ENCODE measurements around the gene TPBGL. TPM values are rescaled to one million over a fixed set of nuclear protein-coding genes. Genes with fewer than 3 reads are reported as not detected.

Gene TPBGL
- total RNA-seq (2021) (0.24 and 0.41 TPM in 2 replicates), Bru-seq, nascent RNA (not detected), BruChase-seq, experiment 1, labeled RNA remaining after a 2-hour chase (percentile 22 among the genes with signal in this experiment), BruChase-seq, experiment 2, labeled RNA remaining after a 6-hour chase (percentile 25 among the genes with signal in this experiment)
- long read RNA-seq, partial matches to known transcripts = 0 of 1 reads
- long read RNA-seq, other reads (novel, unspliced or antisense) = 0 of 1 reads

- intact Hi-C loops (cut with micrococcal nuclease; ENCODE audit: unreplicated experiment) = loop anchor here (2.0 kb wide), 1 partner anchor 96 kb away; no protein-coding TSS in a partner anchor
- H3K27ac ChIP-seq (ENCODE audit: low read depth, low read length, poor library complexity, severe bottlenecking) = no peak within 1 kb of the TSS
- no peaks in the 10 kb centered on the region for H3K4me1 ChIP-seq (ENCODE audit: insufficient read depth, low read length, poor library complexity, severe bottlenecking)
- H3K27me3 ChIP-seq (replicated peaks; ENCODE audit: insufficient read depth, low read depth, low read length, poor library complexity) = peaks cover 43% of the 10 kb centered on the region
- H3K4me3 ChIP-seq (ENCODE audit: low read depth, low read length, poor library complexity, severe bottlenecking) = peak within 1 kb of the TSS; percentile 49
- TF ChIP-seq, protein P1, sequence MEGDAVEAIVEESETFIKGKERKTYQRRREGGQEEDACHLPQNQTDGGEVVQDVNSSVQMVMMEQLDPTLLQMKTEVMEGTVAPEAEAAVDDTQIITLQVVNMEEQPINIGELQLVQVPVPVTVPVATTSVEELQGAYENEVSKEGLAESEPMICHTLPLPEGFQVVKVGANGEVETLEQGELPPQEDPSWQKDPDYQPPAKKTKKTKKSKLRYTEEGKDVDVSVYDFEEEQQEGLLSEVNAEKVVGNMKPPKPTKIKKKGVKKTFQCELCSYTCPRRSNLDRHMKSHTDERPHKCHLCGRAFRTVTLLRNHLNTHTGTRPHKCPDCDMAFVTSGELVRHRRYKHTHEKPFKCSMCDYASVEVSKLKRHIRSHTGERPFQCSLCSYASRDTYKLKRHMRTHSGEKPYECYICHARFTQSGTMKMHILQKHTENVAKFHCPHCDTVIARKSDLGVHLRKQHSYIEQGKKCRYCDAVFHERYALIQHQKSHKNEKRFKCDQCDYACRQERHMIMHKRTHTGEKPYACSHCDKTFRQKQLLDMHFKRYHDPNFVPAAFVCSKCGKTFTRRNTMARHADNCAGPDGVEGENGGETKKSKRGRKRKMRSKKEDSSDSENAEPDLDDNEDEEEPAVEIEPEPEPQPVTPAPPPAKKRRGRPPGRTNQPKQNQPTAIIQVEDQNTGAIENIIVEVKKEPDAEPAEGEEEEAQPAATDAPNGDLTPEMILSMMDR (conservative IDR thresholded peaks at IDR 0.05; ENCODE audit: low read depth, low read length) = no peak
- TF ChIP-seq EZH2 (IDR thresholded peaks at IDR 0.05; ENCODE audit: borderline replicate concordance, low read depth, low read length, poor library complexity, severe bottlenecking) = peak; percentile 34
- ChIA-PET CTCF (interaction anchor here (0.6 to 2.7 kb wide), 9 partner anchors 8 to 218 kb away, joined by 3 to 19 read pairs (median 3); no protein-coding TSS in a partner anchor), POLR2A (ENCODE audit: low non-redundant PET) (no interaction called here)
- no peaks in the 10 kb centered on the region for H3K36me3 ChIP-seq (ENCODE audit: insufficient read depth, low read length, poor library complexity, severe bottlenecking)
- BruUV-seq (replicated peaks) = no TSS peak
- no peaks in the 10 kb centered on the region for H3K9me3 ChIP-seq (ENCODE audit: low read depth, low read length, poor library complexity, severe bottlenecking)
- peak; percentile 63 for DNase-seq (ENCODE audit: low spot score)
Measured at GRCh38 chr11:75240311-75241035, at the start of gene TPBGL. TSS of gene TPBGL (plus strand) at chr11:75240774. CDS start at chr11:75241050, 276 bp downstream.

DNA sequence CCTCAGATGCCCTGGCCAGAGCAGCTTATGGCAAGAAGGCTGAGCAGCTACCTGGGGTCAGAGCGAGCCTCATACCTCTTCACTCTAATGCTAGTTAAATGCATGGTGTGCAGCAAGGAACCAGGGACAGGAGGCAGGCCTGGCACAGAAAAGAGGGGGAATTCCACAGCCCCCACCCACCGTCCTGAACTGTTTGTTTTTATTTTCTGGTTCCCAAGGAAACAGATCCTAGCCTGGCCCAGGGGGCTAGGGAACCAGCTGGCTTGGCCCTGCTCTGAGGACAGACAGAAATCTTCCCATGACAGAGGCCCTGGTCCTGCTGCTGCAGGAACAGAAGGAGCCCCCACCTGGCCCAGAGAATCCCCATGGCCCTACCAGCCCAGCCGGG lies 49.2 kb upstream of the TPBGL start:
- CTCF ChIA-PET = no interaction called here
- no peaks in the 10 kb centered on the region for H3K36me3 ChIP-seq (ENCODE audit: insufficient read depth, low read length, poor library complexity, severe bottlenecking)
- H3K9me3 ChIP-seq (ENCODE audit: low read depth, low read length, poor library complexity, severe bottlenecking) = no peaks in the 10 kb centered on the region
- H3K27ac ChIP-seq (ENCODE audit: low read depth, low read length, poor library complexity, severe bottlenecking) = no peak overlapping the region
- no peaks in the 10 kb centered on the region for H3K4me1 ChIP-seq (ENCODE audit: insufficient read depth, low read length, poor library complexity, severe bottlenecking)
- POLR2A ChIA-PET (ENCODE audit: low non-redundant PET) = no interaction called here
- H3K27me3 ChIP-seq (replicated peaks; ENCODE audit: insufficient read depth, low read depth, low read length, poor library complexity) = no peaks in the 10 kb centered on the region
- no TSS peak for BruUV-seq (replicated peaks)
- no peak overlapping the region for H3K4me3 ChIP-seq (ENCODE audit: low read depth, low read length, poor library complexity, severe bottlenecking)
- intact Hi-C loops (cut with micrococcal nuclease; ENCODE audit: unreplicated experiment) = no loop called here
- no peak for DNase-seq (ENCODE audit: low spot score)
- TF ChIP-seq EZH2 (IDR thresholded peaks at IDR 0.05; ENCODE audit: borderline replicate concordance, low read depth, low read length, poor library complexity, severe bottlenecking) = no peak
- TF ChIP-seq, protein P1 (conservative IDR thresholded peaks at IDR 0.05; ENCODE audit: low read depth, low read length) = no peak

- DNase-seq (ENCODE audit: low spot score) = no peak
- Histone ChIP-seq H3K27me3 (replicated peaks; ENCODE audit: insufficient read depth, low read depth, low read length, poor library complexity) (no peaks in the 10 kb centered on the region), H3K4me3 (ENCODE audit: low read depth, low read length, poor library complexity, severe bottlenecking) (no peak overlapping the region), H3K9me3 (ENCODE audit: low read depth, low read length, poor library complexity, severe bottlenecking) (no peaks in the 10 kb centered on the region), H3K4me1 (ENCODE audit: insufficient read depth, low read length, poor library complexity, severe bottlenecking) (no peaks in the 10 kb centered on the region), H3K36me3 (ENCODE audit: insufficient read depth, low read length, poor library complexity, severe bottlenecking) (no peaks in the 10 kb centered on the region), H3K27ac (ENCODE audit: low read depth, low read length, poor library complexity, severe bottlenecking) (no peak overlapping the region)
- no peak for TF ChIP-seq EZH2 (IDR thresholded peaks at IDR 0.05; ENCODE audit: borderline replicate concordance, low read depth, low read length, poor library complexity, severe bottlenecking)
- TF ChIP-seq, protein P1 (conservative IDR thresholded peaks at IDR 0.05; ENCODE audit: low read depth, low read length) = no peak
- CTCF ChIA-PET = no interaction called here
- BruUV-seq (replicated peaks) = no TSS peak
- intact Hi-C loops (cut with micrococcal nuclease; ENCODE audit: unreplicated experiment) = no loop called here
- POLR2A ChIA-PET (ENCODE audit: low non-redundant PET) = no interaction called here
Measured at GRCh38 chr11:75193271-75193670, 47.3 kb upstream of the TPBGL start.
